HG02943 (cell line): ENCODE measurements around the gene GALC.
"Not testable (repeated sequence)": the region's sequence is repeated elsewhere in the genome, so short reads cannot be mapped to it uniquely, and the experiment has no call there.

Experiments
- ATAC-seq: cut with Tn5 transposase; IDR thresholded peaks from one replicate; pipeline ENCODE4 v1.9.1; 2021; ENCODE audit warnings: mild to moderate bottlenecking, low read depth, moderate library complexity; ENCODE audit not compliant: unreplicated experiment

The GALC gene

DNA sequence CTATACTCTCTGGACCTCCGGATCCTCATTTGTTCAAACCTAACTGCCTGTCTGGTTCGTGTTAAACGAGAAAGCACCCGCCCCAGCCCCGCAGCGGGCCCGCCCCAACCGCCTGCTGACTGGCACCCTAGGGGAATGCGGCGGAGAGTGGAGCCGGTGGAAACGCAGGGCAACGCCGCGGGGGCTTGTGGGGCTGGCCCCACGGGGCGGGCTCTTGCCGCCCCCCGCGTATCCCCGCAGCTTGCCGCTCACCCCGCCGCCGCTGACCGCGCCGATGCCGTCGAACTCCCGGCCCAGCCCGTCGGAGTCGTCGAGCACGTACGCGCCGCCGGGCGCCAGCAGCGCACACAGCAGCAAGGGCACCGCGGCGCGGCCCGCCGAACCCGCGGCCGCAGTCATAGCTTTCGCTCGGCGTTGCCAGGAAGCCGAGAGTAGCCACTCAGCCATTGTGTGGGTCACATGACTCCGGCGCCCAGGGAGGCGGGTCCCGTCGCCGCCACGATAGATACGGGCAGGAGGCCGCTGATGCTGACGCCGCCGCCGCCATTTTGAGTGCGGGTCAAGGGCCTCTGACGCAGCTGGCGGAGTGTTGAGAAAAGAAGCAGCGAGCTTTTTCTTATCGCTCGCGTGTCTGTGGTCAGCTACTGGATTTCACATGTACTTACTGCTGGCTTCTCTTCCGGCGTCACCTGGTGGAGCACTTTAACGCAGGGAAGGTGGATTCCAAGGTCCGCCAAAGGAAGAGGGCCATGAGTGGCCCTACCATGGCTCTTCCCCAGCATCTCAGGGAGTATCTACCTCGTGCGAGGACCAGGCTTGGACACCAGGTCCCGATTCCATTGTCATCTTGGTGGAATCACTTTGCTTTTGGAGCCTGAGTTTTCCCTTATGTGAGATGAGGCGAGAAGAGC is at the start of gene GALC:
Gene GALC, minus strand, starts transcription at position 465 of the 911 bp plus-strand sequence. Its CDS starts 18 bp downstream, at position 447.
- peak; percentile 90 for ATAC-seq

DNA sequence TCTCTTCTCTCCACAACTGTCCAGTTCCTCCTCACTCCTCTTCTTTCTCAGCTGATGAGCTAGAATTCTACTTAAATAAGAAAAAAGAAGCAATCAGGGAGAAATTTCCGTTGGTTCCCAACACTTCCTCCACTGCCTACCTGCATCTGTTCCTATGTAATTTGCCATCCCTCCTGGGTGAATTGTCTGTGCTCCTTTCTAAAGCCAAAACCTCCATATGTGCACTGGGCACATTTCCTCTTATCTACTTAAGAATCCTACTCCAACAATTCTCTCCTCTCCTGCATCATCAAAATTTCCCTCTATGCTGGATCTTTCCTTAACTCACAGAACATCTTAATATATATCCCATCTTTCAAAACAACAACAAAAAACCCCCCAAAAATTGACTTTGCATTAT is 47.2 kb upstream of the GALC start:
- ATAC-seq = no peak

- no peak for ATAC-seq
Observed at GRCh38 chr14:88039197-88039596, 46.2 kb upstream of the GALC start.

DNA sequence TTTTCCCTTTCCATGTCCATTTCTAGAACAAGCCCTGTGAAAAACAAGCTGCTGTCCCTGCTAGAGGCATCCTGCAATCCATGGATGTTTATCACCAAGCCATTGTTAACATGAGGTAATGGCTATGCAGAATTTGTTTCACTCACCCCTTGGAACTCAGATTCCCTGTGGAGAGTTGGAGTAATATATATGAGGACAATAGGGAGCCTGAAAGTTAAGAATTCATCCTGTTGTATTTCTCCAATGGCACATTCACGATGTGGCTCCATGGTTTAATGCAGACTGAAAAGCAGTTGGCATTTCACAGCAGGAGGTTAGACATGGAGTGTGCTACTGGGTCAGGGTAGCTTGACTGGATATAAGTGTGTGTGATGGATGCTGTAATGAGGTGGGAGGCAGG is 44.3 kb upstream of the GALC start:
- ATAC-seq = no peak

- no peak for ATAC-seq
Observed at GRCh38 chr14:88036422-88036821, 43.4 kb upstream of the GALC start.

GRCh38 chr14:88034076-88034475 is 41.1 kb upstream of the GALC start:
- no peak for ATAC-seq

GRCh38 chr14:88032373-88032772 is 39.4 kb upstream of the GALC start:
- no peak for ATAC-seq

DNA sequence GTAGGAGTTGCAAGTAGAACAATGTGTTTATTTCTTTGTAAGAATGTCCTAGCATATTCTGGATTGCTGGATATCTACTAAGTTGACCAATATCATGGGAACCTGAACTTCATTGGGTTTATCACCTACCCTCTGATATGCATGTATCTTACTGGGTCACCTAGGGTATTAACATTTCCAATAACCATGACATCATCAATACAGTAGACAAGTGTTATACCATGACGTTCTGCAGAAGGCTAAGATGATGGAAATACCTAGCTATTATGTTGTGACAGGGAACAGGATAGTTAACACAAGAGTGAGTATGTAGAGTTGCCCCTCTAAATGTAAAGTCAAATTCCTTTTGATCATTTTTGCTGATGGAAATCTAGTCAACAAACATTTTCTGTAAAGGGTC is 37.9 kb upstream of the GALC start:
- no peak for ATAC-seq

- ATAC-seq = no peak
Observed at GRCh38 chr14:88030079-88030478, 37.1 kb upstream of the GALC start.

GRCh38 chr14:88029500-88029899 is 36.5 kb upstream of the GALC start:
- ATAC-seq = no peak

GRCh38 chr14:88026890-88027289 is 33.9 kb upstream of the GALC start:
- ATAC-seq = no peak

DNA sequence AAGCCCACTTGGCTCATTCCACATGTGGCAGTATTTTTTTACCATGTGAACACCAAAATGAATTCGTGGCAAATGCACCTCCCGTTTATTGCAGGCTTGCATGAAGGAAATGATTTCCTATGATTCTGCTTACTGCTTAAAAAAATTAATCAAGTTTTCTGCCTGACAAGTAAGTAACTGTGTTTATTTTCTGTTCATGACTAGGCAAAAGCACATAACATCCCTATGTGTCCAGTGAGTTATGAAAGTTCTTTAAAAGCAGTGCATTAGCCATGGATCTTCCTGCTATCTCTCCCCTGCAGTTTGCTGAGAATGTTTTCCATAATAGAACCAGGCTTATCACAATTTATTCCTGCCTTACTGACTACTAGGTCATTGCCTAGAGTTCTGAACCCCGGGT is 32.3 kb upstream of the GALC start:
- ATAC-seq = no peak

DNA sequence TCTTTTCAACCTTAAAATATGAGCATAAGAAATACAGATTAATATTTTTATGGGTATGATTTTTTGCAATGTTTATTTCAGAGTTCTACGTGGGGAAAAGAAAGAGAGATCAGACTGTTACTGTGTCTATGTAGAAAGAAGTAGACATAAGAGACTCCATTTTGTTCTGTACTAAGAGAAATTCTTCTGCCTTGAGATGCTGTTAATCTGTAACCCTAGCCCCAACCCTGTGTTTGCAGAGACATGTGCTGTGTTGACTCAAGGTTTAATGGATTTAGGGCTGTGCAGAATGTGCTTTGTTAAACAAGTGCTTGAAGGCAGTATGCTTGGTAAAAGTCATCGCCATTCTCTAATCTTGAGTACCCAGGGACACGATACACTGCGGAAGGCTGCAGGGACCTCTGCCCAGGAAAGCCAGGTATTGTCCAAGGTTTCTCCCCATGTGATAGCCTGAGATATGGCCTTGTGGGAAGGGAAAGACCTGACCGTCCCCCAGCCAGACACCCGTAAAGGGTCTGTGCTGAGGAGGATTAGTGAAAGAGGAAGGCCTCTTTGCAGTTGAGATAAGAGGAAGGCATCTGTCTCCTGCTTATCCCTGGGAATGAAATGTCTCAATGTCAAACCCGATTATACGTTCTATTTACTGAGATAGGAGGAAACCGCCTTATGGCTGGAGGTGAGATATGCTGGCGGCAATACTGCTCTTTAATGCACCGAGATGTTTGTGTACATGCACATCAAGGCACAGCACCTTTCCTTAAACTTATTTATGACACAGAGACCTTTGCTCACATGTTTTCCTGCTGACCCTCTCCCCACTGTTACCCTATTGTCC is 31.5 kb upstream of the GALC start:
- not testable (repeated sequence) for ATAC-seq

DNA sequence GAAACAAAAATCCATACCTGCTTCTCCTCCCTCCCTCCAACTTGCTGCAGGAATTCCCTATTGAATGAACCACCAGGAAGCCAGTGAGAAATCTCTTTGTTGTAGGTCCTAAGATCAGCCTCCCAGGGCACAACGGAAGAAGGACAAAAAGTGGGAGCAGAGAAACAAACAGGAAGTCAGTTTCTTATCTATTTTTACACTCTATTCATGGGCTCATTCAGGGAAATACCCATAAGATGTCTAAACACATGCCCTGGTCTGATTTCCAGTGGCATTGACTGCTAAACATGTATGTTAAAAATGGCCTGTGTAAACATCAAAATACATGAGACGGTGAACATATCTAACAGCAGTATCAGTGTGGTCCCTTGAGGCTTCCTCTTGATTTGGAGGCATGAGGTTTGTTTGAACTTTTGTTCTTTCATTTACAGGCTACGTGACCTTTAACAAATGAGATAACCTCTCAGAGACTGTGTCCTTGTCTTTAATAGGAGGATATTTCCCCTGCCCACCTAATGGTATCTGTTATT is 30.7 kb upstream of the GALC start:
- no peak for ATAC-seq

GRCh38 chr14:88017535-88017934 is 24.6 kb upstream of the GALC start:
- no peak for ATAC-seq

GRCh38 chr14:88016768-88017167 is 23.8 kb upstream of the GALC start:
- no peak for ATAC-seq

- peak; percentile 97 for ATAC-seq
Observed at GRCh38 chr14:88013750-88014349, 20.9 kb upstream of the GALC start.

DNA sequence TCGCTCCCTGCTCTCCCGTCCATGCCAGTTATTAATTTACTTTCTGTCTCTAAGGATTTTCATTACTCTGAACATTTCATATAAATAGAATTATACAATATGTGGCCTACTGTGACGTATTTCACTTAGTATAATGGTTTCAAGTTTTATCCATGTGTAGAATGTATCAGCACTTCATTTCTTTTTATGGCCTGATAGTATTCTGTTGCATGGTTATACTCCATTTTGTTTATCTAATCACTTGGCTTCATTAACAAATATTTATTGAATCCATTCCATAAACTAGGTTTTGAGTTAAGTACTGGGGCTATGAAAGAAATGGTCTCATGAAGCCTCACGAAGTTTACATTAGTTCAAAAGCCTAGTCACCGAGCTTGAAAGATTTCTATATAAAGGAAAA is 19.5 kb upstream of the GALC start:
- no peak for ATAC-seq

DNA sequence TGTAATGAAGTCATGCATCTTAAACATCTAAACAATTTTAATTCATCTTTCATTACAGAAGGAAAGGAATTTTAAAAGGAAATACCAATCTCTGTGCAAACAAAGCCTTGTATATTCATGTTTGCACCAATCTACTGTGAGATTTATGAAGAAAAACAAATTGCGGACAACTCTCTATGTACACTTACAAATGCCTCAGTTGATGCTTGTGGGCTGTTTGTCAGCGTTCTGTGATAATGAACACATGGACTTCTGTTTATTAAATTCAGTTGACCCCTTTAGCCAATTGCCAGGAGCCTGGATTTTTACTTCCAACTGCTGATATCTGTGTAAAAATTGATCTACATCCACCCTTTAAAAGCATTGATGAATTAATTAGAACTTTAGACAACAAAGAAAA is 17.3 kb upstream of the GALC start:
- no peak for ATAC-seq

DNA sequence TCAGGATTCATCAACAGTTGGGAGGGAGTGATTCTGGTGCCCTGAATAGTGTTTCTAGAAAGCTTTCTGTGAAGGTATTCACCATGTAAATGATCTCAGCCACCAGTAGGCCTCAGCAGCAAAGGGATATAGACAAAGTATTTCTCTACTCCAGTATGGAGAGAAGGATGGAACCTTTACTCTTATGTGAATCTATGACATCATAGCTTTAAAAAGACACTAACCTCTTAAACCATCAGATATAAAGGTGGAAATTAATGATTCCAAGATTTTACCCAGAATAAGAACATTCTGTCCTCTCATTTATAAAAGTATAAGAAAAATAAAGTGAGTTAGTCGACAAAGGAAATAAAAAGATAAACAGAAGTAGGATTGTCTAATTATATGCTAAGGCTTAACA is 16.5 kb upstream of the GALC start:
- no peak for ATAC-seq
